OCI-LY7 (cell line): ENCODE measurements around the gene BLTP3A. TPM values are rescaled to one million over a fixed set of nuclear protein-coding genes. Genes with fewer than 3 reads are reported as not detected.

Experiments used
- BruUV-seq: library from RNA; stranded (reverse); fragments of 400-500 nt; replicated peaks from 2 replicates; lab custom pipeline; 2021; lab: Mats Ljungman, UMichigan
- CTCF ChIA-PET: fragments of 300-600 bp; sonication (Branson Sonifier 250); formaldehyde crosslinking; loops from one replicate; lab custom pipeline; 2022; ENCODE audit warnings: antibody characterized with exemption; ENCODE audit not compliant: unreplicated experiment; lab: Charles Lee
- POLR2A ChIA-PET: fragments of 300-600 bp; sonication (Branson Sonifier 250); formaldehyde crosslinking; loops from one replicate; lab custom pipeline; 2022; ENCODE audit warnings: antibody characterized with exemption; lab: Charles Lee
- DNase-seq: peaks from one replicate; pipeline ENCODE4 v3.0.0-alpha.2; 2015; ENCODE audit warnings: low spot score
- H2AFZ ChIP-seq: fragments of 200-600 bp; sonication (generic), shearing (Covaris generic); 2 replicates; pipeline ENCODE4 v1.6.1; 2014; ENCODE audit warnings: mild to moderate bottlenecking, antibody characterized with exemption, low read length, moderate library complexity
- H3K27ac ChIP-seq: fragments of 200-600 bp; sonication (generic); 2 replicates; pipeline ENCODE4 v1.5.1; 2014; ENCODE audit warnings: mixed run types, low read depth, mild to moderate bottlenecking, moderate library complexity, low read length, inconsistent platforms; ENCODE audit not compliant: poor library complexity, severe bottlenecking
- H3K36me3 ChIP-seq: fragments of 200-600 bp; sonication (generic); 2 replicates; pipeline ENCODE4 v1.6.1; 2014; ENCODE audit warnings: mild to moderate bottlenecking, antibody characterized with exemption, low read length, moderate library complexity, mixed read lengths; ENCODE audit not compliant: insufficient read depth
- H3K4me1 ChIP-seq: fragments of 200-600 bp; sonication (generic); 2 replicates; pipeline ENCODE4 v1.5.1; 2014; ENCODE audit warnings: mild to moderate bottlenecking, low read length; ENCODE audit not compliant: insufficient read depth, poor library complexity, severe bottlenecking
- H3K4me2 ChIP-seq: fragments of 200-600 bp; sonication (generic); 2 replicates; pipeline ENCODE4 v1.6.1; 2014; ENCODE audit warnings: mild to moderate bottlenecking, low read length
- H3K4me3 ChIP-seq: fragments of 200-600 bp; sonication (generic); 2 replicates; pipeline ENCODE4 v1.5.1; 2014; ENCODE audit warnings: mild to moderate bottlenecking, low read depth, low read length; ENCODE audit not compliant: poor library complexity, severe bottlenecking
- H3K79me2 ChIP-seq: fragments of 200-600 bp; sonication (generic); 2 replicates; pipeline ENCODE4 v1.6.1; 2016; ENCODE audit warnings: low read depth, mild to moderate bottlenecking, low read length, moderate library complexity, mixed read lengths; ENCODE audit not compliant: insufficient read depth
- H3K9me2 ChIP-seq: fragments of 200-600 bp; sonication (generic); 2 replicates; pipeline ENCODE4 v1.6.1; 2016; ENCODE audit warnings: mild to moderate bottlenecking, low read length, mixed read lengths; ENCODE audit not compliant: insufficient read depth
- H3K9me3 ChIP-seq: fragments of 200-600 bp; sonication (generic); 2 replicates; pipeline ENCODE4 v1.6.1; 2014; ENCODE audit warnings: mild to moderate bottlenecking, mixed run types, low read length, mixed read lengths
- H4K20me1 ChIP-seq: fragments of 200-600 bp; sonication (generic); 2 replicates; pipeline ENCODE4 v1.6.1; 2014; ENCODE audit warnings: mild to moderate bottlenecking, antibody characterized with exemption, low read length, moderate library complexity, mixed read lengths; ENCODE audit not compliant: insufficient read depth
- EZH2phosphoT487 ChIP-seq: fragments of 200-600 bp; sonication (generic); IDR thresholded peaks from 2 replicates; pipeline ENCODE4 v1.6.1; 2018; ENCODE audit warnings: low read depth, borderline replicate concordance, mild to moderate bottlenecking, mixed run types, antibody characterized with exemption, low read length, moderate library complexity, mixed read lengths
- intact Hi-C: fragments of 100-400 bp; cut with micrococcal nuclease; formaldehyde crosslinking; loops from one replicate; pipeline ENCODE4 v1.10.0; 2022; ENCODE audit not compliant: unreplicated experiment
- total RNA-seq, 2 experiments: library from RNA; depleted of rRNA in 1 of 2; stranded (reverse); fragments of >200 nt in 1 of 2; shearing (Covaris generic) in 1 of 2; gene quantifications; 2 replicates each; pipeline ENCODE4 v1.2.3, GENCODE V29; 2014 to 2022
- TF ChIP-seq, protein P1 (sequence below): fragments of 200-600 bp; sonication (generic); conservative IDR thresholded peaks from 2 replicates; pipeline ENCODE4 v1.5.1; 2014; ENCODE audit warnings: mild to moderate bottlenecking, antibody characterized with exemption, low read length, moderate library complexity, mixed read lengths

Gene BLTP3A
- total RNA-seq, 2 experiments from 2014 or later, result 11.9 to 23.3 TPM

DNA sequence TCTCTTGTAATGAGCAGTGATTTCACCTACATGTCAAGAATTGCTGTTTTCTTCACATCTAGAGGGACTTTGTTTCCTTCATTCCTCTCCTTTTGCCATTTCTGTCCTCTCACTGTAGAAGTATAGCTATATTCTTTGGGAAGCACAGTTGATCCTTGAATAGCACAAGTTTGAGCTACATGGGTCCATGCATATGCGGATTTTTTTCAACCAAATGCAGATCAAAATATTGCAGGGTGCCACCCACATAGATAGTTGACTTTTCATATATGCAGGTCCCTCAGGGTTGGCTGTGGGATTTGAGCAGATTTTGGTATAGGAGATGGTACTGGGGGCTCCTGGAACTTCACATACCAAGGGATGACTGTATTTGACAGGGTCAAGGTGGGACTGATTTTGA lies 41.1 kb downstream of the BLTP3A start:
- Histone ChIP-seq H3K4me2 (no peak overlapping the region), H3K79me2 (no peaks in the 10 kb centered on the region), H3K9me2 (no peaks in the 10 kb centered on the region), H3K4me3 (no peak overlapping the region), H3K9me3 (no peaks in the 10 kb centered on the region), H3K27ac (no peak overlapping the region), H2AFZ (no peak overlapping the region), H4K20me1 (no peaks in the 10 kb centered on the region), H3K36me3 (peaks cover 71% of the 10 kb centered on the region), H3K4me1 (no peaks in the 10 kb centered on the region)
- BruUV-seq, result no TSS peak
- no peak for DNase-seq
- ChIA-PET CTCF (no interaction called here), POLR2A (no interaction called here)
- TF ChIP-seq, protein P1, sequence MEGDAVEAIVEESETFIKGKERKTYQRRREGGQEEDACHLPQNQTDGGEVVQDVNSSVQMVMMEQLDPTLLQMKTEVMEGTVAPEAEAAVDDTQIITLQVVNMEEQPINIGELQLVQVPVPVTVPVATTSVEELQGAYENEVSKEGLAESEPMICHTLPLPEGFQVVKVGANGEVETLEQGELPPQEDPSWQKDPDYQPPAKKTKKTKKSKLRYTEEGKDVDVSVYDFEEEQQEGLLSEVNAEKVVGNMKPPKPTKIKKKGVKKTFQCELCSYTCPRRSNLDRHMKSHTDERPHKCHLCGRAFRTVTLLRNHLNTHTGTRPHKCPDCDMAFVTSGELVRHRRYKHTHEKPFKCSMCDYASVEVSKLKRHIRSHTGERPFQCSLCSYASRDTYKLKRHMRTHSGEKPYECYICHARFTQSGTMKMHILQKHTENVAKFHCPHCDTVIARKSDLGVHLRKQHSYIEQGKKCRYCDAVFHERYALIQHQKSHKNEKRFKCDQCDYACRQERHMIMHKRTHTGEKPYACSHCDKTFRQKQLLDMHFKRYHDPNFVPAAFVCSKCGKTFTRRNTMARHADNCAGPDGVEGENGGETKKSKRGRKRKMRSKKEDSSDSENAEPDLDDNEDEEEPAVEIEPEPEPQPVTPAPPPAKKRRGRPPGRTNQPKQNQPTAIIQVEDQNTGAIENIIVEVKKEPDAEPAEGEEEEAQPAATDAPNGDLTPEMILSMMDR, result no peak
- TF ChIP-seq EZH2phosphoT487, result no peak
- intact Hi-C loops, result no loop called here

DNA sequence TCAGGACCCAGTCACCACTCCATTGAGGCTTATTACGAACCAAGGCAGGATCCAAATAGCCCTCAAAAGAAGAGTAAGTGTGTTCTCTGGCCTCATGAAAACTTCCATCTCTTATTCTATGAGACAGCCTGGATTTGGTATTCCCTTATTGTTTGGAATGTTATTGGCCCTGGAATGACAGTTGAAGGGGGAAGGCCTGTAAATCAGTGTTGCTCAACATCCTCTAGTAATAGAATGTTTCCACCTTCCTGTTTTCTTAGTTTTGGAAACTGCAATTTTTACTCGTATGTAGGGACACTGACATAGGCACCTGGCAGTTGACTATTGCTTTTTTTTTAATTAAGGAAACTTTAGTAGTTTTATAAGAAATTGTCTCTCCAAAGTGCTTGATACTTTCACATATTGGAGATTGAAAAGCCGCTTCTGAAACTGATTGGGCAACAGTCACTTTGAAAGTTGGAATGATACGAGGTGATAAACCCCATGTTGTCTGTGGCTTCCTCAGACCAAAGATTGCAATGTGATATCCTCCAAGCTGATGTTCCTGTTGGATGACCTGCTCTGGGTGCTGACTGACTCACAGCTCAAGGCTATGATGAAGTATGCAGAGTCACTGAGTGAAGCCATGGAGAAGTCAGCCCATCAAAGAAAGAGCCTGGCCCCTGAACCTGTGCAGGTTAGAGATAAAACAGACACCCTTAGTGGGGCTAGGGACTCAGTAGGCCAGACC lies 43.1 kb downstream of the BLTP3A start:
- intact Hi-C loops, result no loop called here
- no peak overlapping the region for H3K4me2 ChIP-seq

DNA sequence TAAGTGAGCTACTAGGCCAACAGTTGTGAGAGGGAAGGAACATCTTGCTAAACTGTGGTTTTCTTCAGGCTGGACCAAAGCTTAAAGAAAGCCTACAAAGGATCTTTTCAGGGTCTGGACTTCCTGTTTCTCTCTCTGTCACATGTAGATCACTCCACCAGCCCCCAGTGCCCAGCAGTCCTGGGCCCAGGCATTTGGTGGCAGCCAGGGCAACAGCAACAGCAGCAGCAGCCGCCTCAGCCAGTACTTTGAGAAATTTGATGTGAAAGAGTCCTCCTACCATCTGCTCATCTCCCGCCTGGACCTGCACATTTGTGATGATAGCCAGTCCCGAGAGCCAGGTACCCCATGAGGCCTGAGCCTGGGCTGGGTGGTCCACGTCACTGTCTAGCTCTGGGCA lies 44.1 kb downstream of the BLTP3A start:
- H4K20me1 ChIP-seq, result no peaks in the 10 kb centered on the region
- BruUV-seq, result no TSS peak
- H3K4me3 ChIP-seq, result no peak overlapping the region
- CTCF ChIA-PET, result no interaction called here
- intact Hi-C loops, result no loop called here
- H3K4me2 ChIP-seq, result no peak overlapping the region
- no peak overlapping the region for H3K27ac ChIP-seq
- H3K36me3 ChIP-seq, result peaks cover 69% of the 10 kb centered on the region
- POLR2A ChIA-PET, result no interaction called here
- H3K9me2 ChIP-seq, result no peaks in the 10 kb centered on the region
- H3K79me2 ChIP-seq, result no peaks in the 10 kb centered on the region
- no peaks in the 10 kb centered on the region for H3K9me3 ChIP-seq
- no peak overlapping the region for H2AFZ ChIP-seq
- DNase-seq, result no peak
- no peaks in the 10 kb centered on the region for H3K4me1 ChIP-seq
- TF ChIP-seq, protein P1, result no peak
- TF ChIP-seq EZH2phosphoT487, result no peak

More for the DNA sequence above, 43.1 kb downstream of the BLTP3A start:
- BruUV-seq, result no TSS peak
- Histone ChIP-seq H3K4me3 (no peak overlapping the region), H2AFZ (no peak overlapping the region), H3K4me1 (no peaks in the 10 kb centered on the region), H3K9me3 (no peaks in the 10 kb centered on the region), H3K27ac (no peak overlapping the region), H3K79me2 (no peaks in the 10 kb centered on the region), H3K9me2 (no peaks in the 10 kb centered on the region), H4K20me1 (no peaks in the 10 kb centered on the region), H3K36me3 (peaks cover 73% of the 10 kb centered on the region)
- ChIA-PET CTCF (no interaction called here), POLR2A (no interaction called here)
- no peak for TF ChIP-seq EZH2phosphoT487
- TF ChIP-seq, protein P1, result no peak
- DNase-seq, result no peak
